RWPE2 (cell line): Measurements from ENCODE around the gene WLS.

ENCODE experiments used
- ATAC-seq: fragments of 200-7000 bp; cut with Tn5 transposase; 3 replicates; pipeline ENCODE4 v1.9.1; 2021; ENCODE audit warnings: low read depth
- DNase-seq: peaks from one replicate; pipeline ENCODE4 v3.0.0-alpha.2; 2020; ENCODE audit warnings: low spot score
- H3K27ac ChIP-seq: fragments of 450-650 bp; 2 replicates; pipeline ENCODE4 v1.5.1; 2017; ENCODE audit warnings: mild to moderate bottlenecking; ENCODE audit not compliant: poor library complexity, severe bottlenecking
- H3K27me3 ChIP-seq: fragments of 250-450 bp; sonication (Bioruptor Pico); 2 replicates; pipeline ENCODE4 v1.5.1; 2021; ENCODE audit warnings: mild to moderate bottlenecking, moderate library complexity; ENCODE audit not compliant: insufficient read depth, poor library complexity, severe bottlenecking
- H3K36me3 ChIP-seq: fragments of 250-450 bp; sonication (Bioruptor Pico); 2 replicates; pipeline ENCODE4 v1.5.1; 2020; ENCODE audit warnings: low read depth, mild to moderate bottlenecking, moderate library complexity
- H3K4me1 ChIP-seq: fragments of 250-450 bp; sonication (Bioruptor Pico); 2 replicates; pipeline ENCODE4 v1.5.1; 2021; ENCODE audit warnings: mild to moderate bottlenecking, moderate library complexity; ENCODE audit not compliant: insufficient read depth, poor library complexity, severe bottlenecking
- H3K4me3 ChIP-seq: fragments of 250-450 bp; sonication (Bioruptor Pico); 2 replicates; pipeline ENCODE4 v1.5.1; 2021; ENCODE audit warnings: mild to moderate bottlenecking, moderate library complexity; ENCODE audit not compliant: severe bottlenecking
- H3K9me3 ChIP-seq: fragments of 250-450 bp; sonication (Bioruptor Pico); 2 replicates; pipeline ENCODE4 v1.5.1; 2021; ENCODE audit warnings: mild to moderate bottlenecking, moderate library complexity; ENCODE audit not compliant: severe bottlenecking
- CTCF ChIP-seq: fragments of 450-650 bp; IDR thresholded peaks from one replicate; pipeline ENCODE4 v1.5.1; 2017; ENCODE audit warnings: mild to moderate bottlenecking, moderate library complexity; ENCODE audit not compliant: poor library complexity, severe bottlenecking

The WLS gene

GRCh38 chr1:68231627-68232288 lies 565 bp downstream of the WLS start:
- H3K4me1 ChIP-seq, result peaks cover 27% of the 10 kb centered on the region
- H3K27me3 ChIP-seq, result no peaks in the 10 kb centered on the region
- H3K4me3 ChIP-seq, result peak overlapping the region; percentile 59
- ATAC-seq (peak; percentile 59), DNase-seq (peak; percentile 71)
- H3K9me3 ChIP-seq, result no peaks in the 10 kb centered on the region
- TF ChIP-seq CTCF, result no peak
- peak overlapping the region; percentile 72 for H3K27ac ChIP-seq
- H3K36me3 ChIP-seq, result peaks cover 5% of the 10 kb centered on the region; the same call in 1 of the 2 replicates

DNA sequence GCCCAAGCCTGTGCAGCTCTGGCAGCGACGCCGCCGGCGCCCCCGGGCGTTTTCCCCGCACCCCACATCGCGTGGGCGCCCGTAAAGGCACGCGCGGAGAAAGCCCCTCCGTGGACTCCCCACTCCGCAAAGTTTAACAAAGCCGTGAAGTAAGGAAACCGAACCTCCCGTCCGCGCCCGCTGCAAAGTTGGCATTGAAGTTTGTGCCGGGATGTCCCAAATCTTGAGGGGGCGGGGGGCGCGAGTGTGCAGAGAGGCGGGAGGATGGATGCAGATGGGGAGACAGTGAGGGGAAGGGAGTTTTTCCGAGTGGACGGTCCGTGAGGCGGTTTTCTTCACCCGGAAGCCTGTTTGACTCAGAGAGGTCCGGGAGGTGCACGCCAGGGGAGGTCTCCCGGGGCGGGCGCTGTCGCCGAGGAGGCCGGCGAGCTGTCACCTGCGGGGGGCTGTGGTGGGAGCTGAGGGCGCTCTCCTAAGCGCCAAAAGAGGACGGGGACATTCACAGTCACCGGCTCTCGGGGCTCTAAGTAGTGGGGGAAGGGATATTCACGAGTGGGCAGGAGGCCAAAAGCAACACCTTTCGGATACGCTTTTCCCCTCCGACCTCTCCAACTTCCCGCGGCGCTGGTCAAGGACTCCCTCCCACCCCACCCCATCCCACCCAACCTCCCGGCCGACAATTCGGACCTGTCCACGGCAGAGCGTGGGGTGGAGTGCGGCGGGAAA lies 1.3 kb downstream of the WLS start:
- H3K4me3 ChIP-seq, result peak overlapping the region; percentile 59
- ATAC-seq, result peak; percentile 29; the same call in 2 of the 3 replicates
- no peaks in the 10 kb centered on the region for H3K27me3 ChIP-seq

DNA sequence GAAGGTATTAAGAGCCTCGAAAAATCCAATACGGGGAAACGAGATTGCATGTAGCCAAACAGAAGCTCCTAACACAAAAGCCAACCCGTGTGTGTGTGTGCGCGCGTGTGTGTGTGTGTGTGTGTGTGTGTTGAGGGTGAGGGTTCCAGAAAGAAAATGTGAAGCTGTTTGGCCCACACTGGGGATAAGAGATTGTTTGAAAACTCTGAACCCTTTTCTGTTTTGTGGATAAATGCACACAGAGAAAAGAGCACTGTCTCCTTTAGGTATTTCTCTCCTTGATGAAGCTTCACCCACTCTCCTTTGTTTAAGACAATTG lies 1.9 kb downstream of the WLS start:
- no peak for ATAC-seq
- TF ChIP-seq CTCF, result no peak
- Histone ChIP-seq H3K27me3 (no peaks in the 10 kb centered on the region), H3K4me1 (peaks cover 40% of the 10 kb centered on the region), H3K4me3 (peak overlapping the region; percentile 59), H3K36me3 (peaks cover 10% of the 10 kb centered on the region), H3K9me3 (no peaks in the 10 kb centered on the region), H3K27ac (peak overlapping the region; percentile 72)
- no peak for DNase-seq

More for the DNA sequence above, 1.3 kb downstream of the WLS start:
- Histone ChIP-seq H3K9me3 (no peaks in the 10 kb centered on the region), H3K27ac (peak overlapping the region; percentile 72), H3K36me3 (peaks cover 10% of the 10 kb centered on the region), H3K4me1 (peaks cover 34% of the 10 kb centered on the region)
- no peak for DNase-seq
- TF ChIP-seq CTCF, result no peak

DNA sequence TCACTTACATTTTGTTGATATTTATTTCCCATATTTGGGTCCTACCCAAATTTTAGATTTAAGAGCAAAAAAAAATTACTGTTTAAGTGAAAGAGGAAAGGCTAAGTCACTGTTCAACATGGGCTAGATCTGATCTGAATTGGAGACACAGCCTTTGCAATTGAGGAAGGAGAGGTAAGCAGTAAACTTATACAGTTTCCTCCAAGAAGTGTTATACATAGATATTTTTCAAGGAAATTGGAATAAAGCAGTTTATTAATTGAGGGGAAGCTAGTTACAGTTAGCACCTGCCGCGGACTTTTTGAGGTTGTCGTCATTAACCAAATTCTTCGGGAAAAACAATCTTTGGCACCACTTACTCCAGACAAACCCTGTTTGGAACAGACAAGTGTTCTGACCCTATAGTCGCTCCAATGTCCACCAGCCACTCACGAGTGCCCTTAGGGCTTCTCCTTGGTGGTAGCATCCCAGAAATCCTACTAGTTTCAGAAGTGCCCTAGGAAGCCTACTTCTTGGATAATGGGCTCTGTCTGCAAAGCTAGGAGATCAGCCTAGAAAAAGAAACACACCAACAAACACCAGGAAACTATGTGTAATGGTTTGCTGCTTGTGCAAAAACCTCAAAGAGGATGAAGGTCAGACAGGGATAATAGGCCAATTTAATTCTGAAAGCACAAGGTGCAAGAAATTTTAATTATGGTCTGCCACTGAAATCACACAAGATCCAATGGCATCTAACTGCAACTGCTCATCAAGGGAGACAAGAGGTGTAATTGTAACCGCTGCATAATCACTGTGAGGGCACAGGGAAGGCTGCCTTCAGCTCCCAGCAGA lies 2.5 kb downstream of the WLS start:
- Histone ChIP-seq H3K9me3 (no peaks in the 10 kb centered on the region), H3K4me1 (peaks cover 42% of the 10 kb centered on the region), H3K27me3 (no peaks in the 10 kb centered on the region), H3K27ac (peak overlapping the region; percentile 72), H3K4me3 (peak overlapping the region; percentile 59), H3K36me3 (peaks cover 10% of the 10 kb centered on the region)
- ATAC-seq, result peak; percentile 5; the same call in 1 of the 3 replicates
- no peak for TF ChIP-seq CTCF
- no peak for DNase-seq
